ENCODE data around the gene FNDC10.

- TF ChIP-seq CTCF (IDR thresholded peaks at IDR 0.05) (no peak), POLR2A (IDR thresholded peaks at IDR 0.05) (no peak)
Observed at GRCh38 chr1:1553821-1554494, 46.0 kb downstream of the FNDC10 start.
